ENCODE data around the gene SEMA4D. TPM values are rescaled to one million over a fixed set of nuclear protein-coding genes. Genes with fewer than 3 reads are reported as not detected.

Gene SEMA4D
- total and polyA plus RNA-seq, 9 of the 15 experiments (the other 6 are each of a cell fraction or from before 2014, with no cell fraction given), result 0.38 to 5.1 (median 1.8) TPM

- no peaks in the 10 kb centered on the region for H4K20me1 ChIP-seq (replicated peaks; ENCODE audit: control insufficient read depth, insufficient read depth, low read length)
- H3K9ac ChIP-seq (ENCODE audit: insufficient read depth in 1 of 2, low read depth in 2 of 2, low read length in 2 of 2), result no peak overlapping the region
- no TSS peak for BruUV-seq (replicated peaks)
- no peak overlapping the region for H2AFZ ChIP-seq (ENCODE audit: low read depth, low read length)
- no peak overlapping the region for H3K27ac ChIP-seq (ENCODE audit: extremely low read depth, low read depth, low read length)
- DNase-seq (ENCODE audit: extremely low read depth in 1 of 4, low spot score in 3 of 4) (no peak), ATAC-seq (no peak), FAIRE-seq (no peak)
- ChIA-PET CTCF (ENCODE audit: low intra/inter-chr PET ratio) (no interaction called here), POLR2A (no interaction called here)
- no peak overlapping the region for H3K4me3 ChIP-seq
- intact Hi-C loops (cut with micrococcal nuclease), result loop anchor here (5.0 kb wide), 1 partner anchor 119 kb away; no protein-coding TSS in a partner anchor
- no peaks in the 10 kb centered on the region for H3K9me3 ChIP-seq (replicated peaks; ENCODE audit: control insufficient read depth, insufficient read depth, low read depth, low read length)
- no peak overlapping the region for H3K4me2 ChIP-seq (ENCODE audit: insufficient read depth, low read length)
- 20% methylated on average over 6 of the region's 13 CpGs for WGBS (ENCODE audit: insufficient coverage, low coverage, missing lambda C conversion rate)
- H3K79me2 ChIP-seq (ENCODE audit: control insufficient read depth, insufficient read depth, low read length), result no peaks in the 10 kb centered on the region
- no peaks in the 10 kb centered on the region for H3K4me1 ChIP-seq (replicated peaks in 1 of 2; ENCODE audit: control insufficient read depth in 2 of 2, insufficient read depth in 2 of 2, low read length in 2 of 2)
- H3K9me1 ChIP-seq (ENCODE audit: control insufficient read depth, insufficient read depth, low read length), result no peaks in the 10 kb centered on the region
- H3K36me3 ChIP-seq (ENCODE audit: control insufficient read depth, insufficient read depth, low read length), result no peaks in the 10 kb centered on the region
- peaks cover 0 to 5% of the 10 kb centered on the region in 2 experiments; a peak in 1 of 5 replicates for H3K27me3 ChIP-seq (ENCODE audit: control insufficient read depth in 2 of 2, insufficient read depth in 2 of 2, low read length in 2 of 2)
- in situ Hi-C loops (cut with MboI), result no loop called here
- TF ChIP-seq CBX2 (IDR thresholded peaks at IDR 0.05; ENCODE audit: insufficient read depth, low read length, poor library complexity, severe bottlenecking), result no peak
- no peak for TF ChIP-seq GTF2E2 (tag; IDR thresholded peaks at IDR 0.05)
- TF ChIP-seq TSHZ1 (CRISPR knock-in tag; IDR thresholded peaks at IDR 0.05), result no peak
- no peak for TF ChIP-seq RBFOX2 (IDR thresholded peaks at IDR 0.05; ENCODE audit: low read depth, low read length)
- TF ChIP-seq THAP7 (CRISPR knock-in tag; IDR thresholded peaks at IDR 0.05), result no peak
- TF ChIP-seq MLX (CRISPR knock-in tag; conservative IDR thresholded peaks at IDR 0.05), result no peak
- TF ChIP-seq ZNF224 (CRISPR knock-in tag; IDR thresholded peaks at IDR 0.05), result no peak
- TF ChIP-seq ZNF347 (CRISPR knock-in tag; IDR thresholded peaks at IDR 0.05; ENCODE audit: low read depth), result no peak
- TF ChIP-seq GTF2B (IDR thresholded peaks at IDR 0.05; ENCODE audit: extremely low read depth, insufficient read length), result no peak
- TF ChIP-seq CAMTA2 (CRISPR knock-in tag; conservative IDR thresholded peaks at IDR 0.05), result no peak
- no peak for TF ChIP-seq CUX1 (CRISPR knock-in tag; IDR thresholded peaks at IDR 0.05)
Measured at GRCh38 chr9:89428222-89428761, 69.6 kb downstream of the SEMA4D start.

Data from K562 (cell line).